T-helper 1 cell treated with Interleukin-12 subunit alpha and Interleukin-12 subunit beta and Interleukin-4 antibody, amounts not matched to agents 30 μg/mL and 1 μg/mL, for 36 hours (primary cell): ENCODE measurements around the gene PCGF3.

ENCODE experiments used
- H3K27ac Mint-ChIP-seq: one replicate; pipeline ENCODE4 v1.8.0; 2021; ENCODE audit warnings: mild to moderate bottlenecking, mixed read lengths
- H3K27me3 Mint-ChIP-seq: one replicate; pipeline ENCODE4 v1.8.0; 2021; ENCODE audit warnings: low read depth, mixed read lengths
- H3K36me3 Mint-ChIP-seq: one replicate; pipeline ENCODE4 v1.8.0; 2021; ENCODE audit warnings: low read depth, mixed read lengths
- H3K4me1 Mint-ChIP-seq: one replicate; pipeline ENCODE4 v1.8.0; 2021; ENCODE audit warnings: low read depth, mixed read lengths
- H3K4me3 Mint-ChIP-seq: one replicate; pipeline ENCODE4 v1.8.0; 2021; ENCODE audit warnings: mild to moderate bottlenecking, moderate library complexity, mixed read lengths
- H3K9me3 Mint-ChIP-seq: one replicate; pipeline ENCODE4 v1.8.0; 2021; ENCODE audit warnings: mixed read lengths

Gene PCGF3

DNA sequence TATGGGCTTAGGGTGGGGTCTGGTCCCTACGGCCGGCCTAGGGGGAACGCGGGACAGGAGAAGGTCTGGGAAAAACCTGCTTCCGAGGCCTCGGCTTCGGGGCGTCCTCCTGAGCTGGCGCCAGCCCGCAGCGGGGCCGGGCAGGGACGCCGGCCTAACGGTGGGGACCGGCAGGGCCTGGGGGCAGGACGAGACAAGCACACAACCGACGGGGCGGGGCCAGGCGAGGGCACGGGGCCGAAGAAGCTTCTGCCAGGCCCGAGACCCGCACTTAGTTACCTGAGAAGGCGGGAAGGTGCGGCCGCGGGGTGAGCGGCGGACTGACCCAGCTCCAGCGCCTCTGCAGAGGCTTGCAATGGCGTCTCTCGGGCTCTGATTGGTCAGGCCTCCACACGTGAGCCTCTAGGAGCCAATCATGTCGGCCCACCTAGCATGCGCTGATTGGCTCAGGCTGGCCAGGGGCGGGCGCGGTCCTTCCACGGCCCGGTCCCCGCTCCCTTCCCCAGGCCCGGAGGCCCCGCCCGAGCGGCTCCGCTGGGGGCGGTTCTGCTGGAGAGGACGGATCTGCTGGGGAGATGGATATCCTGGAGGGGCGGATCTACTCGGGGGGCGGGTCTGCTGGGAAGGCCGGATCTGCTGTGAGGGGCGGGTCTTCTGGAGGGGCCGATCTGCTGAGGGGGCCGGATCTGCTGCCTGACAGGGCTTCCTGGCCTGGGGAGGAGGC, 76.0 kb downstream of the PCGF3 start:
- Mint-ChIP-seq H3K4me1 (peaks cover 42% of the 10 kb centered on the region), H3K27me3 (peaks cover 23% of the 10 kb centered on the region), H3K36me3 (peaks cover 35% of the 10 kb centered on the region), H3K4me3 (peak overlapping the region; percentile 85), H3K27ac (peak overlapping the region; percentile 96), H3K9me3 (no peaks in the 10 kb centered on the region)

GRCh38 chr4:784401-785331, 79.0 kb downstream of the PCGF3 start:
- Mint-ChIP-seq H3K27me3 (peaks cover 32% of the 10 kb centered on the region), H3K27ac (no peak overlapping the region), H3K36me3 (peaks cover 15% of the 10 kb centered on the region), H3K4me3 (peak overlapping the region; percentile 21), H3K4me1 (peaks cover 30% of the 10 kb centered on the region), H3K9me3 (no peaks in the 10 kb centered on the region)

- peaks cover 6% of the 10 kb centered on the region for H3K36me3 Mint-ChIP-seq
- H3K4me3 Mint-ChIP-seq: peak overlapping the region; percentile 64
- no peaks in the 10 kb centered on the region for H3K9me3 Mint-ChIP-seq
- peaks cover 33% of the 10 kb centered on the region for H3K27me3 Mint-ChIP-seq
- no peak overlapping the region for H3K27ac Mint-ChIP-seq
- peaks cover 23% of the 10 kb centered on the region for H3K4me1 Mint-ChIP-seq
These were observed 79.9 kb downstream of the PCGF3 start for GRCh38 chr4:785332-786073.

GRCh38 chr4:786074-786741, 80.6 kb downstream of the PCGF3 start:
- no peaks in the 10 kb centered on the region for H3K9me3 Mint-ChIP-seq
- H3K36me3 Mint-ChIP-seq: peaks cover 4% of the 10 kb centered on the region
- H3K27ac Mint-ChIP-seq: no peak overlapping the region
- peaks cover 23% of the 10 kb centered on the region for H3K4me1 Mint-ChIP-seq
- peaks cover 37% of the 10 kb centered on the region for H3K27me3 Mint-ChIP-seq
- H3K4me3 Mint-ChIP-seq: no peak overlapping the region

DNA sequence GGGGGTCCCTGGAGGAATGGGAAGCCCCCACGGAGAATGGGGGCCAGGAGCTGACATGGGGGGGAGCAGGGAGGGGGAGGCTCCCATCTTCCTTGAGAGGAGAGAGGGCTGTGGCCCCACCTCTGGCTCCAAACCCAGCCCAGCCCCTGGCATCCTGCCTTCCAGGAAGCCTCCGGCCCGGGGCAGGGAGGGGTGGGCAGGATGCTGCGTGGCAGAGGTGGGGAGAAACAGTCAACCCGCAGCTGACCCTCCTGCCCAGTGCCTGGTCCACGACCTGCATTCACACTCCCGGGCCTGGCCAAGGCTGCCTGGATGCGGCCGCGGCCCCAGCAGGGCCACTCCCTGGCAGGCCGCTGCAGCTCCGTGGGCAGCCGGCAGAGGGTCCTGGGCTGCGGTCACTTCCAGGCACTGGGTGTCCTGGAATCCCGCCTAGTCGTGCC, 81.2 kb downstream of the PCGF3 start:
- Mint-ChIP-seq H3K4me3 (no peak overlapping the region), H3K36me3 (peaks cover 3% of the 10 kb centered on the region), H3K27me3 (peaks cover 37% of the 10 kb centered on the region), H3K9me3 (no peaks in the 10 kb centered on the region), H3K4me1 (peaks cover 23% of the 10 kb centered on the region), H3K27ac (no peak overlapping the region)

DNA sequence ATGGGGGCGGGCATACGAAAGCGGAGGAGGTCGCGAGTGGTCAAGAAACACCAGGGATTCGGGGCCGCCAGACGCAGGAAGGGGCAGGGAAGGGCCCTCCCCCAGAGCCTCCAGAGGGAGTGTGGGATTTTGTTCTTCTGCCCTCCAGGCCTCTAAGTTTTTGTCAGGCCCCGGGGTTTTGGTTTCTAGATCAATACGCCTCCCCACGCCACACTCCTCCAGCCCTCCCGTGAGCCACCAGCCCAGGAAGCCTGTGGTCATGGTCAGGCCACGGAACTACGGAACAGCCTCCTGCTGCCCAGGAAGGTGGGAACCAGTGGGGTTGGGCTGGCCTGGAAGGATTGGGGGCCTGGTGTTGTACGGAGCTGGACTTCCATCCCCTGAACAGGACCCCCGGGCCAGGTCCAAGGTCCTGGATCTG, 81.9 kb downstream of the PCGF3 start:
- no peaks in the 10 kb centered on the region for H3K9me3 Mint-ChIP-seq
- peak overlapping the region; percentile 36 for H3K4me3 Mint-ChIP-seq
- H3K27ac Mint-ChIP-seq: peak overlapping the region; percentile 63

DNA sequence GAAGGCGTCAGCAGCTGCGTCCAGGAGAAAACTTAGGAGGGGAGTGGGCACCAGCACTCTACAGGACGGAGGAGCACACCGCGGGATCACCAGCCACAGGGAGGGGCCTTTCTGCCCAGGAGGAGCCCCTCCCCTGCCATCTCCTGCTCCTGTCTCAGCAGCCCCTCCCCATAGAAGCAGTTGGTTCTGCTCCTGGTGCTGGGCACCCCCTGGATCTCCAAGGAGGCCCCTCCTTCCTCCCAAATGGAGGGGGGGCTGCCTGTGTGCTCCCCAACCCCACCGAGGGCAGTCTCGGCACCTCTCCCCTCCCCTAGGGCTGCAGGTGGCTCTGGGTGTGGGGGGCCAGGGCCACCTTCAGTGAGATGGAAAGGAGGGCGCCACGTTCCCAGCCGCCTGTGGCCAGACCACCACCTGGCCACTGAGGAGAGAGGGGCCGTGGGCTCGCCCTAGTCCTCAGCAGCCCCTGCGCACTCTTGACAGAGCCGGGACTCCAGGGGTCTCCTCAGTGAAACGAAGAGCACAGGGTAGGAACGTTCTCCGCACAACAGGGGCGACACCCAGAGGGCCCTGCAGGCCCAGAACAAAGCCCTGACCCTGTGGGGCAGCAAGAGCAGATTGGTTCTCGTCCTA, 82.5 kb downstream of the PCGF3 start:
- Mint-ChIP-seq H3K4me3 (no peak overlapping the region), H3K4me1 (peaks cover 20% of the 10 kb centered on the region), H3K9me3 (no peaks in the 10 kb centered on the region), H3K27me3 (peaks cover 46% of the 10 kb centered on the region), H3K36me3 (peaks cover 1% of the 10 kb centered on the region), H3K27ac (no peak overlapping the region)

More for the DNA sequence above, 81.9 kb downstream of the PCGF3 start:
- H3K36me3 Mint-ChIP-seq: peaks cover 1% of the 10 kb centered on the region
- H3K27me3 Mint-ChIP-seq: peaks cover 40% of the 10 kb centered on the region
- peaks cover 16% of the 10 kb centered on the region for H3K4me1 Mint-ChIP-seq

- Mint-ChIP-seq H3K27ac (no peak overlapping the region), H3K9me3 (no peaks in the 10 kb centered on the region), H3K27me3 (peaks cover 48% of the 10 kb centered on the region)
These were observed 83.1 kb downstream of the PCGF3 start for GRCh38 chr4:788636-789297.

DNA sequence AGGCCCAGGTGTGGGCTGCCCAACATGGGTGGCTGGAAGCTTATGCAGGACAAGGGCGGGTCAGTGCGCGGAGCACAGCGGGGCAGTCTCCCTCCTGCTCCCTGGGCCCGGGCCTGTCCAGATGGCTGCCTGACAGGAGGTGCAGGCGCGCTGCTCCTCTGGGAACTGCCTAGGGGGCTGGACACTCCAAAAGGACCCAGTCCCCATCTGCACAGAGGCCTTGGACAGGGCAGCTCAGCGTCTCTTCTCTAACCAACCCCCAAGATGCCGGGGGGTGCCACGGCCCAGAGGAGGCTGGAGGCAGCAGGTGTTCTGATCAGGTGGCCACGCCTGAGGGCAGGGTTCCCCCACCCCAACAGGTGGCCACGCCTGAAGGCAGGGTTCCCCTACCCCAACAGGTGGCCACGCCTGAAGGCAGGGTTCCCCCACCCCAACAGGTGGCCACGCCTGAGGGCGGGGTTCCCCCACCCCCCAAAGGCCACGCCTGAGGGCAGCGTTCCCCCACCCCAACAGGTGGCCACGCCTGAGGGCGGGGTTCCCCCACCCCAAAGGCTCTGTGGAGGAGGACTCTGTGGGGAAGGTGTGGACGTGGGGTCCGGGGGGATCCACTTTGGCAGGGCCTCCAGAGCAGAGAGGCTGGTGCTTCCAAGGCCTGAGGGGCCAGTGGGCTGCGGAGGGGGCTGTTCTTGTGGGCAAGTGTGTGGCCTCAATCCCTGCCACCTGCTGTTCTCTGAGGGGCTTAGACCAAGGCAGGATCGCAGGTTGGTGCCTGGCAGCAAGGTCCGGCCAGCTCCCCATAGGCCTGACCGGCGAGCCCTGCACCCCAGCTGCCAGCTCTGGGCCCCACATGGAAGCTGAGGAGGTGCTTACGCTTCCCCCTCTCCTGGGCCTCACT, 84.2 kb downstream of the PCGF3 start:
- peaks cover 3% of the 10 kb centered on the region for H3K36me3 Mint-ChIP-seq
- H3K9me3 Mint-ChIP-seq: no peaks in the 10 kb centered on the region
- H3K4me3 Mint-ChIP-seq: no peak overlapping the region
- H3K27me3 Mint-ChIP-seq: peaks cover 49% of the 10 kb centered on the region
- no peak overlapping the region for H3K27ac Mint-ChIP-seq
- peaks cover 27% of the 10 kb centered on the region for H3K4me1 Mint-ChIP-seq

More at GRCh38 chr4:788636-789297, 83.1 kb downstream of the PCGF3 start:
- Mint-ChIP-seq H3K4me3 (no peak overlapping the region), H3K36me3 (peaks cover 1% of the 10 kb centered on the region), H3K4me1 (peaks cover 21% of the 10 kb centered on the region)

- Mint-ChIP-seq H3K4me1 (peaks cover 22% of the 10 kb centered on the region), H3K36me3 (peaks cover 2% of the 10 kb centered on the region), H3K27ac (no peak overlapping the region), H3K9me3 (no peaks in the 10 kb centered on the region), H3K27me3 (peaks cover 46% of the 10 kb centered on the region), H3K4me3 (peak overlapping the region; percentile 9)
These were observed 84.8 kb downstream of the PCGF3 start for GRCh38 chr4:790466-790820.

DNA sequence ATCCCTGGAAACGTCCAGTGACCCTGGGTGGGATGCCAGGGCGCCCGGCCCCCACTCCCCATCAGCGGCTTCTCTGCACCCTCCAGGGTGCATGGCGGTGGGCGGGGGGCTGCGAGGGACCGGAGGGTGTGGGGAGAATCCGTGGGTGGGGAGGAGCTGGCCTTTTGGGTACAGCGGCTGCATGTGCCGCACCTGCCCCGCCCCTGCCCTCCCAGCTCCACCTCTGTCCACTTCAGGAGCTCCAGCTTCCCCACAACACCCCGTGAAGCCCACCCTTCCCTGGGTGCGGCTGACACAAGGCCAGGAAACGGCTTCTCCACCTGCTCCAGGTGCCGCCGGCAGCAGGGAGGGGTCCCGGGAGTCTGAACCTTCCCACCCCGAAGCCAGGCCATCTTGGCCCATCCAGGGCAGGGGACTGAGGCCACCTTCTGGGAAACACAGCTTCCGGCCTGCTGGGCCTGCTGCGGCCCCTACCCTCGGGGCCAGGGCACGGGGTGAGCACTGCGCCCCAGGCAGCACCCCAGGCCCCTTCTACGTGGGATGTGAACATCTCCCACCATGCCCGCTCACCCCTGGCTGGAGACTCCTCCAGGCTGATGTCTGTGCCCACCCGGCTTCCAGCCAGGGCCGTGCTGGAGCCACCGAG, 85.7 kb downstream of the PCGF3 start:
- H3K27ac Mint-ChIP-seq: no peak overlapping the region
- no peaks in the 10 kb centered on the region for H3K9me3 Mint-ChIP-seq
- H3K4me3 Mint-ChIP-seq: no peak overlapping the region
- peaks cover 22% of the 10 kb centered on the region for H3K4me1 Mint-ChIP-seq
- peaks cover 2% of the 10 kb centered on the region for H3K36me3 Mint-ChIP-seq
- peaks cover 49% of the 10 kb centered on the region for H3K27me3 Mint-ChIP-seq
